PC-3 (cell line): ENCODE measurements around the gene RGL3. TPM values are rescaled to one million over a fixed set of nuclear protein-coding genes. Genes with fewer than 3 reads are reported as not detected.
"Not testable (repeated sequence)": the region's sequence is repeated elsewhere in the genome, so short reads cannot be mapped to it uniquely, and the experiment has no call there.

ENCODE experiments used
- ATAC-seq: fragments of 200-7000 bp; cut with Tn5 transposase; 2 replicates; pipeline ENCODE4 v1.9.1; 2020; ENCODE audit warnings: mild to moderate bottlenecking, moderate library complexity
- BruUV-seq: library from RNA; stranded (reverse); fragments of 400-500 nt; replicated peaks from 2 replicates; lab custom pipeline; 2021; lab: Mats Ljungman, UMichigan
- CTCF ChIA-PET: fragments of 300-600 bp; sonication (Branson Sonifier 250); formaldehyde crosslinking; loops from one replicate; lab custom pipeline; 2022; ENCODE audit warnings: antibody characterized with exemption; lab: Charles Lee
- POLR2A ChIA-PET: fragments of 300-600 bp; sonication (Branson Sonifier 250); formaldehyde crosslinking; loops from one replicate; lab custom pipeline; 2022; ENCODE audit warnings: antibody characterized with exemption; ENCODE audit not compliant: unreplicated experiment; lab: Charles Lee
- DNase-seq: peaks from one replicate; pipeline ENCODE4 v3.0.0-alpha.2; 2015
- H2AFZ ChIP-seq: fragments of 300-600 bp; sonication (generic); 2 replicates; pipeline ENCODE4 v1.6.0; 2016; ENCODE audit warnings: antibody characterized with exemption, low read length
- H3F3A ChIP-seq: fragments of 300-600 bp; sonication (generic); one replicate; pipeline ENCODE4 v1.6.0; 2017; ENCODE audit warnings: antibody characterized with exemption, low read length, control low read depth, mild to moderate bottlenecking; ENCODE audit not compliant: unreplicated experiment
- H3K27ac ChIP-seq: fragments of 300-600 bp; sonication (generic); 2 replicates; pipeline ENCODE4 v1.5.1; 2016; ENCODE audit warnings: mild to moderate bottlenecking, low read length
- H3K27me3 ChIP-seq: fragments of 300-600 bp; sonication (generic); 2 replicates; pipeline ENCODE4 v1.6.1; 2016; ENCODE audit warnings: low read length, mixed read lengths
- H3K36me3 ChIP-seq: fragments of 300-600 bp; sonication (generic); 2 replicates; pipeline ENCODE4 v1.6.1; 2016; ENCODE audit warnings: low read depth, mixed run types, low read length, mixed read lengths
- H3K4me1 ChIP-seq: fragments of 300-600 bp; sonication (generic); 2 replicates; pipeline ENCODE4 v1.5.1; 2016; ENCODE audit warnings: low read length; ENCODE audit not compliant: insufficient read depth
- H3K4me2 ChIP-seq: fragments of 300-600 bp; sonication (generic); 2 replicates; pipeline ENCODE4 v1.6.0; 2016; ENCODE audit warnings: low read length
- H3K4me3 ChIP-seq: fragments of 300-600 bp; sonication (generic); 2 replicates; pipeline ENCODE4 v1.5.1; 2016; ENCODE audit warnings: mild to moderate bottlenecking, low read length, mixed read lengths
- H3K79me2 ChIP-seq: fragments of 300-600 bp; sonication (generic); 2 replicates; pipeline ENCODE4 v1.6.1; 2017; ENCODE audit warnings: low read length, mixed read lengths
- H3K9ac ChIP-seq: fragments of 300-600 bp; sonication (generic); 2 replicates; pipeline ENCODE4 v1.6.0; 2016; ENCODE audit warnings: mild to moderate bottlenecking, low read length
- H3K9me2 ChIP-seq: fragments of 300-600 bp; sonication (generic); replicated peaks from 2 replicates; pipeline ENCODE4 v1.6.1; 2016; ENCODE audit warnings: mixed run types, low read length, mixed read lengths
- H3K9me3 ChIP-seq: fragments of 300-600 bp; sonication (generic); 2 replicates; pipeline ENCODE4 v1.6.1; 2016; ENCODE audit warnings: low read length, mixed read lengths
- H4K20me1 ChIP-seq: fragments of 300-600 bp; sonication (generic); 2 replicates; pipeline ENCODE4 v1.6.1; 2016; ENCODE audit warnings: low read length, mixed read lengths
- CTCF ChIP-seq: fragments of 300-600 bp; sonication (generic); conservative IDR thresholded peaks from 2 replicates; pipeline ENCODE4 v1.5.1; 2017; ENCODE audit warnings: antibody characterized with exemption, low read depth, mild to moderate bottlenecking, low read length
- EZH2 ChIP-seq: fragments of 300-600 bp; sonication (generic); IDR thresholded peaks from one replicate; pipeline ENCODE4 v1.6.1; 2017; ENCODE audit warnings: antibody characterized with exemption, mild to moderate bottlenecking, low read length; ENCODE audit not compliant: unreplicated experiment
- EZH2phosphoT487 ChIP-seq: fragments of 300-600 bp; sonication (generic); IDR thresholded peaks from 2 replicates; pipeline ENCODE4 v1.6.1; 2018; ENCODE audit warnings: mild to moderate bottlenecking, antibody characterized with exemption, low read length, borderline replicate concordance
- intact Hi-C: fragments of 100-400 bp; cut with micrococcal nuclease; formaldehyde crosslinking; loops from 2 replicates; pipeline ENCODE4 v1.9.0; 2023
- total RNA-seq: library from RNA; depleted of rRNA; stranded (reverse); fragments of >200 nt; gene quantifications from 2 replicates; pipeline ENCODE4 v1.2.3, GENCODE V29; 2014

RGL3 gene
- total RNA-seq, 1 experiment from 2014 or later = 23.5 TPM

- Histone ChIP-seq H4K20me1 (no peaks in the 10 kb centered on the region), H3K36me3 (no peaks in the 10 kb centered on the region), H2AFZ (no peak overlapping the region), H3K27ac (no peak overlapping the region), H3K79me2 (no peaks in the 10 kb centered on the region), H3K4me1 (no peaks in the 10 kb centered on the region), H3K9ac (no peak overlapping the region), H3K27me3 (no peaks in the 10 kb centered on the region), H3K9me2 (no peaks in the 10 kb centered on the region), H3K9me3 (no peaks in the 10 kb centered on the region), H3F3A (no peaks in the 10 kb centered on the region), H3K4me2 (no peak overlapping the region), H3K4me3 (no peak overlapping the region)
- TF ChIP-seq EZH2 = no peak
- no peak for TF ChIP-seq EZH2phosphoT487
- TF ChIP-seq CTCF = no peak
- ATAC-seq (no peak), DNase-seq (no peak)
- BruUV-seq = no TSS peak
- intact Hi-C loops = no loop called here
- POLR2A ChIA-PET = interaction anchor here (0.7 kb wide), 1 partner anchor 175 kb away, joined by 4 read pairs; no protein-coding TSS in a partner anchor
- CTCF ChIA-PET = no interaction called here
Observed at GRCh38 chr19:11457831-11458230, 38.7 kb upstream of the RGL3 start.

- Histone ChIP-seq H4K20me1 (no peaks in the 10 kb centered on the region), H3K79me2 (no peaks in the 10 kb centered on the region), H3K4me3 (no peak overlapping the region), H3K36me3 (no peaks in the 10 kb centered on the region), H3K9me2 (no peaks in the 10 kb centered on the region), H3K27ac (no peak overlapping the region), H3K9ac (no peak overlapping the region), H3K27me3 (no peaks in the 10 kb centered on the region), H3K4me2 (no peak overlapping the region), H2AFZ (no peak overlapping the region), H3K4me1 (no peaks in the 10 kb centered on the region), H3K9me3 (no peaks in the 10 kb centered on the region), H3F3A (no peaks in the 10 kb centered on the region)
- ChIA-PET CTCF (interaction anchor here (0.6 kb wide), 1 partner anchor 119 kb away, joined by 4 read pairs; no protein-coding TSS in a partner anchor), POLR2A (no interaction called here)
- intact Hi-C loops = no loop called here
- no peak for ATAC-seq
- TF ChIP-seq CTCF (no peak), EZH2 (no peak), EZH2phosphoT487 (no peak)
- no peak for DNase-seq
- BruUV-seq = no TSS peak
Observed at GRCh38 chr19:11457115-11457514, 38.0 kb upstream of the RGL3 start.

GRCh38 chr19:11456659-11457058, 37.5 kb upstream of the RGL3 start:
- no peak for ATAC-seq
- no peak overlapping the region for H3K27ac ChIP-seq
- no peak overlapping the region for H3K9ac ChIP-seq
- POLR2A ChIA-PET = no interaction called here
- no peaks in the 10 kb centered on the region for H3F3A ChIP-seq
- intact Hi-C loops = no loop called here
- H3K4me1 ChIP-seq = no peaks in the 10 kb centered on the region
- DNase-seq = no peak
- CTCF ChIA-PET = interaction anchor here (0.6 kb wide), 1 partner anchor 118 kb away, joined by 4 read pairs; no protein-coding TSS in a partner anchor
- BruUV-seq = no TSS peak
- no peaks in the 10 kb centered on the region for H3K27me3 ChIP-seq
- H3K9me3 ChIP-seq = no peaks in the 10 kb centered on the region
- H4K20me1 ChIP-seq = no peaks in the 10 kb centered on the region
- no peak for TF ChIP-seq EZH2
- no peak for TF ChIP-seq CTCF
- TF ChIP-seq EZH2phosphoT487 = no peak
- no peak overlapping the region for H2AFZ ChIP-seq
- no peak overlapping the region for H3K4me2 ChIP-seq
- no peak overlapping the region for H3K4me3 ChIP-seq
- H3K79me2 ChIP-seq = no peaks in the 10 kb centered on the region
- no peaks in the 10 kb centered on the region for H3K9me2 ChIP-seq
- no peaks in the 10 kb centered on the region for H3K36me3 ChIP-seq

DNA sequence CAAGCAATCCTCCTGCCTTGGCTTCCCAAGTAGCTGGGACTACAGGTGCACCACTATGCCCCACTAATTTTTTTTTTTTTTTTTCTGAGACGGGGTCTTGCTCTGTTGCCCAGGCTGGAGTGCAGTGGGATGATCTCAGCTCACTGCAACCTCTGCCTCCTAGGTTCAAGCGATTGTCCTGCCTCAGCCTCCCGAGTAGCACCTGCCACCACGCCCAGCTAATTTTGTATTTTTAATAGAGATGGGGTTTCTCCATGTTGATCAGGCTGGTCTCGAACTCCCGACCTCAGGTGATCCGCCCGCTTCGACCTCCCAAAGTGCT, 36.1 kb upstream of the RGL3 start:
- H3K27ac ChIP-seq, intact Hi-C loops: not testable (repeated sequence)

More for the DNA sequence above, 36.1 kb upstream of the RGL3 start:
- H3K4me1 ChIP-seq, H3K36me3 ChIP-seq, H2AFZ ChIP-seq, H3K9me2 ChIP-seq, H3K4me3 ChIP-seq, H3K9me3 ChIP-seq, POLR2A ChIA-PET, BruUV-seq, H3K79me2 ChIP-seq, H4K20me1 ChIP-seq, H3F3A ChIP-seq, H3K9ac ChIP-seq, ATAC-seq, DNase-seq, H3K4me2 ChIP-seq, H3K27me3 ChIP-seq: not testable (repeated sequence)
- CTCF ChIA-PET = interaction anchor here (0.7 kb wide), 1 partner anchor 42 kb away, joined by 3 read pairs; no protein-coding TSS in a partner anchor
